Activated T-helper 2 cell treated with anti-CD3 and anti-CD28 coated beads, Interferon-gamma antibody, Interleukin-2, Interleukin-4, amounts not matched to agents 10 μg/mL and 5 μg/mL and 100 μg/mL, durations not matched to agents 14 hours and 24 hours and 36 hours (primary cell): Measurements from ENCODE around the gene RELT. TPM values are rescaled to one million over a fixed set of nuclear protein-coding genes. Genes with fewer than 3 reads are reported as not detected.

ENCODE experiments used
- DNase-seq: peaks from one replicate; pipeline ENCODE4 v3.0.0; 2021; ENCODE audit warnings: low spot score
- H3K27ac Mint-ChIP-seq: one replicate; pipeline ENCODE4 v1.8.0; 2021; ENCODE audit warnings: mixed read lengths
- H3K27me3 Mint-ChIP-seq: one replicate; pipeline ENCODE4 v1.8.0; 2021; ENCODE audit warnings: low read depth, mixed read lengths
- H3K36me3 Mint-ChIP-seq: one replicate; pipeline ENCODE4 v1.8.0; 2021; ENCODE audit warnings: low read depth, mixed read lengths
- H3K4me1 Mint-ChIP-seq: one replicate; pipeline ENCODE4 v1.8.0; 2021; ENCODE audit warnings: low read depth, mixed read lengths
- H3K4me3 Mint-ChIP-seq: one replicate; pipeline ENCODE4 v1.8.0; 2021; ENCODE audit warnings: low read depth, mild to moderate bottlenecking, moderate library complexity, mixed read lengths
- H3K9me3 Mint-ChIP-seq: one replicate; pipeline ENCODE4 v1.8.0; 2021; ENCODE audit warnings: mixed read lengths
- intact Hi-C: fragments of 100-400 bp; cut with micrococcal nuclease; formaldehyde crosslinking; loops from one replicate; pipeline ENCODE4 v1.15.1; 2023
- total RNA-seq: library from RNA; stranded (reverse); gene quantifications from 2 replicates; pipeline ENCODE4 v1.2.3, GENCODE V29; 2022

The RELT gene
- total RNA-seq, 1 donor from 2014 or later = 33.5 TPM

- Mint-ChIP-seq H3K27me3 (no peaks in the 10 kb centered on the region), H3K4me3 (no peak overlapping the region), H3K36me3 (no peaks in the 10 kb centered on the region), H3K9me3 (no peaks in the 10 kb centered on the region), H3K4me1 (peaks cover 18% of the 10 kb centered on the region), H3K27ac (no peak overlapping the region)
- intact Hi-C loops = no loop called here
- DNase-seq = no peak
These were observed 19.0 kb upstream of the RELT start for GRCh38 chr11:73356979-73357860.

- H3K27ac Mint-ChIP-seq = no peak overlapping the region
- peaks cover 13% of the 10 kb centered on the region for H3K4me1 Mint-ChIP-seq
- H3K27me3 Mint-ChIP-seq = no peaks in the 10 kb centered on the region
- no peak overlapping the region for H3K4me3 Mint-ChIP-seq
- DNase-seq = no peak
- no peaks in the 10 kb centered on the region for H3K9me3 Mint-ChIP-seq
- intact Hi-C loops = no loop called here
- no peaks in the 10 kb centered on the region for H3K36me3 Mint-ChIP-seq
These were observed 18.1 kb upstream of the RELT start for GRCh38 chr11:73358071-73358470.

DNA sequence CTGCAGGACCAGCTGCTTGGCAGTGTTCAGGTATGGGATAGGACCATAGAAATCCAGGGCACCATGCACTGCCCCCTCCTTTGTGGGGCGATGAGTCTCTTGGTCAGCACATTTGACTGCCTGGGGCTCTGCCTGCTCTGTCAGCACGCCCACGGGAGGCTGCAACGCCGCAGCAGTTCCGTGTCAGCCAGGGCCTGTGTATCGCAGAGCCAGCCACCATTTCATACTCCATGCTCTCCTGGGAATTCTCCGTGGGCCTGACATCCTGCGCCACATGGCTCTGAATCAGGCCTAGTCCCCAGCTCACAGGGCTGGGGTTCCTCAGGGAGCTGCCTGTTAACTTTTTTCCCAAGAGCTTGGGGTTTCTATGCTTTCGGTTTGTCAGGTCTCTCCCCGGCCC lies 16.9 kb upstream of the RELT start:
- H3K36me3 Mint-ChIP-seq = no peaks in the 10 kb centered on the region
- peaks cover 6% of the 10 kb centered on the region for H3K4me1 Mint-ChIP-seq
- H3K27me3 Mint-ChIP-seq = no peaks in the 10 kb centered on the region
- DNase-seq = no peak
- no peak overlapping the region for H3K4me3 Mint-ChIP-seq
- no peaks in the 10 kb centered on the region for H3K9me3 Mint-ChIP-seq
- H3K27ac Mint-ChIP-seq = no peak overlapping the region
- intact Hi-C loops = no loop called here

- no peak for DNase-seq
- H3K9me3 Mint-ChIP-seq = no peaks in the 10 kb centered on the region
- no peaks in the 10 kb centered on the region for H3K27me3 Mint-ChIP-seq
- H3K27ac Mint-ChIP-seq = no peak overlapping the region
- intact Hi-C loops = no loop called here
- H3K4me3 Mint-ChIP-seq = no peak overlapping the region
- H3K36me3 Mint-ChIP-seq = no peaks in the 10 kb centered on the region
- no peaks in the 10 kb centered on the region for H3K4me1 Mint-ChIP-seq
These were observed 16.1 kb upstream of the RELT start for GRCh38 chr11:73359930-73360742.

DNA sequence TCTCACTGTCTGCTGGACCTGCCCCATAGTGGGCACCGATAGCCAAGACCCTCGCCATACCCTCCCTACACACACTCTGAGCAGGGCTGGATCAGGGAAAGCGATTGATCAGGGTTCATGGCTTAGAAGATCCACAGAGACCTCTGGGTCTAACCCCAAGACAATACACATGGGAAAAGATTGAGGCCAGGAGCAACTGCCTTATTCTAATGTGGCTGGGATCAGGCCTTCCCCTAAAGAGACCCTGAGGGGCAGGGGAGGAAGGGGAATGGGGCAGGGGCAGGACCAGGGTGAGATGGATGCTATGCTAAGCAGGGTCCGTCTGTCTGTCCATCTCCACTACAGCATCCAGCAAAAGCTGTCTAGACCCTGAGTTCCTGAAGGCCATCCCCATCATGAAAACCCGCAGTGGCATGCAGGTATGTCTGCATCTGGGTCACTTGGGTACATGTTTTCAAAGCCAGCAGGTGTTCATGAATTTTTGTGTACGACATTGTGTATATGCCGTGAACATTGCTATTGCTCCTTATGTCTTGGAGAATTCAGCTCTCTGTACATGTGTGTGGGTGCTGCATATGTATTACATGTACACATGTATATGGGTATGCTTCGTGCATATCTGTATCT lies 15.3 kb upstream of the RELT start:
- intact Hi-C loops = no loop called here
- Mint-ChIP-seq H3K36me3 (no peaks in the 10 kb centered on the region), H3K27ac (no peak overlapping the region)

DNA sequence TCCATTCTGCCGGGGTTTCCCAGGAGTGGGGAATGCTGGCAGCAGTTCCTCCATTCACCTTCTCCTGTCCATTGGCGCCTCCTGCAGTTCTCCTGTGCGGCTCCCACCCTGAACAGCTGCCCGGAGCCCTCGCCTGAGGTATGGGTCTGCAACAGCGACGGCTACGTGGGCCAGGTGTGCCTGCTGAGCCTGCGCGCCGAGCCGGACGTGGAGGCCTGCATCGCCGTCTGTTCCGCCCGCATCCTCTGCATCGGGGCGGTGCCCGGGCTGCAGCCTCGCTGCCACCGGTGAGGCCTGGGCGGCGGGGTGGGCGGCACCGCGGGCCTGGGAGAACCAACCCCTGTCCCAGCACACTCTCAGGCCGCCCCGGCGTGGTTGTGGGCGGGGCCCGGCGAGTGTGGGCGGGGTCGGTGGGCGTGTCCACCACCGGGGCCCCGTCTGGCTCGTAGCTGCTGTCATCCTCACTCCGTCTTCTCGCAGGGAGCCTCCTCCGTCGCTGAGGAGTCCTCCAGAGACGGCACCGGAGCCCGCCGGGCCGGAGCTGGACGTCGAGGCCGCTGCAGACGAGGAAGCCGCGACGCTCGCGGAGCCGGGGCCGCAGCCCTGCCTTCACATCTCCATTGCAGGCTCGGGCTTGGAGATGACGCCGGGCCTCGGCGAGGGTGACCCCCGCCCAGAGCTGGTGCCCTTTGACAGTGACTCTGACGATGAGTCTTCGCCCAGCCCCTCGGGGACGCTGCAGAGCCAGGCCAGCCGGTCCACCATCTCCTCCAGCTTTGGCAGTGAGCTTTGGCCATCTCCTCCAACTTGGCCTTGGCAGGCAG lies 14.0 kb upstream of the RELT start:
- Mint-ChIP-seq H3K27me3 (no peaks in the 10 kb centered on the region), H3K4me1 (peaks cover 12% of the 10 kb centered on the region), H3K27ac (no peak overlapping the region), H3K36me3 (no peaks in the 10 kb centered on the region), H3K9me3 (no peaks in the 10 kb centered on the region), H3K4me3 (no peak overlapping the region)
- no peak for DNase-seq
- intact Hi-C loops = no loop called here

More for the DNA sequence above, 15.3 kb upstream of the RELT start:
- no peak overlapping the region for H3K4me3 Mint-ChIP-seq
- H3K27me3 Mint-ChIP-seq = no peaks in the 10 kb centered on the region
- H3K9me3 Mint-ChIP-seq = no peaks in the 10 kb centered on the region
- H3K4me1 Mint-ChIP-seq = peaks cover 2% of the 10 kb centered on the region
- no peak for DNase-seq

GRCh38 chr11:73363147-73363546 lies 13.1 kb upstream of the RELT start:
- Mint-ChIP-seq H3K9me3 (no peaks in the 10 kb centered on the region), H3K27me3 (no peaks in the 10 kb centered on the region), H3K36me3 (no peaks in the 10 kb centered on the region), H3K27ac (no peak overlapping the region), H3K4me3 (no peak overlapping the region), H3K4me1 (peaks cover 20% of the 10 kb centered on the region)
- DNase-seq = no peak
- intact Hi-C loops = no loop called here

GRCh38 chr11:73365352-73366264 lies 10.6 kb upstream of the RELT start:
- peak overlapping the region; percentile 73 for H3K27ac Mint-ChIP-seq
- no peak for DNase-seq
- H3K36me3 Mint-ChIP-seq = no peaks in the 10 kb centered on the region
- peaks cover 20% of the 10 kb centered on the region for H3K4me1 Mint-ChIP-seq
- no peaks in the 10 kb centered on the region for H3K27me3 Mint-ChIP-seq
- intact Hi-C loops = no loop called here
- no peak overlapping the region for H3K4me3 Mint-ChIP-seq
- no peaks in the 10 kb centered on the region for H3K9me3 Mint-ChIP-seq

- H3K36me3 Mint-ChIP-seq = no peaks in the 10 kb centered on the region
- DNase-seq = no peak
- peaks cover 20% of the 10 kb centered on the region for H3K4me1 Mint-ChIP-seq
- H3K27ac Mint-ChIP-seq = peak overlapping the region; percentile 73
- H3K9me3 Mint-ChIP-seq = no peaks in the 10 kb centered on the region
- no peaks in the 10 kb centered on the region for H3K27me3 Mint-ChIP-seq
- no peak overlapping the region for H3K4me3 Mint-ChIP-seq
- intact Hi-C loops = no loop called here
These were observed 10.0 kb upstream of the RELT start for GRCh38 chr11:73366265-73366610.

DNA sequence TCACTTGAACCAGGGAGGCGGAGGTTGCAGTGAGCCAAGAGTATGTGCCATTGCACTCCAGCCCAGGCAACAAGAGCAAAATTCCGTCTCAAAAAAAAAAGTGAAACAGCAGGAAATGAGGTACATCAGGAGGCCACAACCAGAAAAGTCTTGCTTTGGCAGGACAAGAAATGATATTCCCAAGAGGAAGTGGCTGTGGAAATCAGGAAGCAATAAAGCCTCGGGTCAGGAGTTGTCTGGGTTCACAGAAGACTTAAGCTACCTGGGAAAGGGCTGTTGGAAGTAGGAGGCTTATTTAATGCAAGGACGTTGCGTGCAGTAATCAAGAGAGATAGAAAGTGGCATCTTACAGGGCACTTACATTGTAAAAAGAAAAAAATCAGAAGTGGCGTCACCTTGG lies 9.2 kb upstream of the RELT start:
- H3K36me3 Mint-ChIP-seq = no peaks in the 10 kb centered on the region
- H3K27ac Mint-ChIP-seq = peak overlapping the region; percentile 30
- H3K9me3 Mint-ChIP-seq = no peaks in the 10 kb centered on the region
- H3K4me1 Mint-ChIP-seq = peaks cover 22% of the 10 kb centered on the region
- intact Hi-C loops = no loop called here
- H3K4me3 Mint-ChIP-seq = no peak overlapping the region
- no peak for DNase-seq
- H3K27me3 Mint-ChIP-seq = no peaks in the 10 kb centered on the region

GRCh38 chr11:73367482-73368024 lies 8.6 kb upstream of the RELT start:
- no peaks in the 10 kb centered on the region for H3K9me3 Mint-ChIP-seq
- peaks cover 24% of the 10 kb centered on the region for H3K4me1 Mint-ChIP-seq
- no peak for DNase-seq
- H3K4me3 Mint-ChIP-seq = no peak overlapping the region
- intact Hi-C loops = no loop called here
- no peaks in the 10 kb centered on the region for H3K36me3 Mint-ChIP-seq
- no peak overlapping the region for H3K27ac Mint-ChIP-seq
- no peaks in the 10 kb centered on the region for H3K27me3 Mint-ChIP-seq
